Measurements from ENCODE around the gene IL34.

DNA sequence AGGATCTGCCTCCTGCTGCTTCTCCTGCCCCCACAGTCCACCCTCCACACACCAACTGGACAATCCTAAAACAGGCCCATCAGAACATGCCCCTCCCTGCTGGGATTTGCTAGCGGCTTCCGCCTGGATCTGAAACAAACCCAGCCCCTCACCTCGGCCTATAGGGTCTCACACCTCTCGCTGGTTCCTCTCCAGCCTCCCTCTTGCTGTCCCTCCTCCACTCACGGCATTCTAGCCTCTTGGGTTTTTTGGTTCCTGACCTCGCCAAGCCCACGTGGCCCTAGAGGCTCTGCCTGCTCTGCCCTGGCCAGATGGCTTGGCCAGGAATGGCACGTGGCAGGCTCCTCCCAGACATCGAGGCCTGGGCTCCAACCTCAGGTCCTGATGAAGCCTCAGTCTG is 55.2 kb downstream of the IL34 start:
- TF ChIP-seq POLR2A (IDR thresholded peaks at IDR 0.05; ENCODE audit: low read length): no peak
- no peak for TF ChIP-seq CEBPB (IDR thresholded peaks at IDR 0.05)
- TF ChIP-seq JUN (IDR thresholded peaks at IDR 0.05): no peak
- TF ChIP-seq HOXA7 (CRISPR knock-in tag; IDR thresholded peaks at IDR 0.05): no peak
- TF ChIP-seq CHD2 (IDR thresholded peaks at IDR 0.05; ENCODE audit: low read length, partially characterized antibody): no peak
- TF ChIP-seq, protein P1, sequence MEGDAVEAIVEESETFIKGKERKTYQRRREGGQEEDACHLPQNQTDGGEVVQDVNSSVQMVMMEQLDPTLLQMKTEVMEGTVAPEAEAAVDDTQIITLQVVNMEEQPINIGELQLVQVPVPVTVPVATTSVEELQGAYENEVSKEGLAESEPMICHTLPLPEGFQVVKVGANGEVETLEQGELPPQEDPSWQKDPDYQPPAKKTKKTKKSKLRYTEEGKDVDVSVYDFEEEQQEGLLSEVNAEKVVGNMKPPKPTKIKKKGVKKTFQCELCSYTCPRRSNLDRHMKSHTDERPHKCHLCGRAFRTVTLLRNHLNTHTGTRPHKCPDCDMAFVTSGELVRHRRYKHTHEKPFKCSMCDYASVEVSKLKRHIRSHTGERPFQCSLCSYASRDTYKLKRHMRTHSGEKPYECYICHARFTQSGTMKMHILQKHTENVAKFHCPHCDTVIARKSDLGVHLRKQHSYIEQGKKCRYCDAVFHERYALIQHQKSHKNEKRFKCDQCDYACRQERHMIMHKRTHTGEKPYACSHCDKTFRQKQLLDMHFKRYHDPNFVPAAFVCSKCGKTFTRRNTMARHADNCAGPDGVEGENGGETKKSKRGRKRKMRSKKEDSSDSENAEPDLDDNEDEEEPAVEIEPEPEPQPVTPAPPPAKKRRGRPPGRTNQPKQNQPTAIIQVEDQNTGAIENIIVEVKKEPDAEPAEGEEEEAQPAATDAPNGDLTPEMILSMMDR (IDR thresholded peaks at IDR 0.05): no peak
- no peak for TF ChIP-seq MAFK (IDR thresholded peaks at IDR 0.05; ENCODE audit: partially characterized antibody)
- TF ChIP-seq, protein P2, sequence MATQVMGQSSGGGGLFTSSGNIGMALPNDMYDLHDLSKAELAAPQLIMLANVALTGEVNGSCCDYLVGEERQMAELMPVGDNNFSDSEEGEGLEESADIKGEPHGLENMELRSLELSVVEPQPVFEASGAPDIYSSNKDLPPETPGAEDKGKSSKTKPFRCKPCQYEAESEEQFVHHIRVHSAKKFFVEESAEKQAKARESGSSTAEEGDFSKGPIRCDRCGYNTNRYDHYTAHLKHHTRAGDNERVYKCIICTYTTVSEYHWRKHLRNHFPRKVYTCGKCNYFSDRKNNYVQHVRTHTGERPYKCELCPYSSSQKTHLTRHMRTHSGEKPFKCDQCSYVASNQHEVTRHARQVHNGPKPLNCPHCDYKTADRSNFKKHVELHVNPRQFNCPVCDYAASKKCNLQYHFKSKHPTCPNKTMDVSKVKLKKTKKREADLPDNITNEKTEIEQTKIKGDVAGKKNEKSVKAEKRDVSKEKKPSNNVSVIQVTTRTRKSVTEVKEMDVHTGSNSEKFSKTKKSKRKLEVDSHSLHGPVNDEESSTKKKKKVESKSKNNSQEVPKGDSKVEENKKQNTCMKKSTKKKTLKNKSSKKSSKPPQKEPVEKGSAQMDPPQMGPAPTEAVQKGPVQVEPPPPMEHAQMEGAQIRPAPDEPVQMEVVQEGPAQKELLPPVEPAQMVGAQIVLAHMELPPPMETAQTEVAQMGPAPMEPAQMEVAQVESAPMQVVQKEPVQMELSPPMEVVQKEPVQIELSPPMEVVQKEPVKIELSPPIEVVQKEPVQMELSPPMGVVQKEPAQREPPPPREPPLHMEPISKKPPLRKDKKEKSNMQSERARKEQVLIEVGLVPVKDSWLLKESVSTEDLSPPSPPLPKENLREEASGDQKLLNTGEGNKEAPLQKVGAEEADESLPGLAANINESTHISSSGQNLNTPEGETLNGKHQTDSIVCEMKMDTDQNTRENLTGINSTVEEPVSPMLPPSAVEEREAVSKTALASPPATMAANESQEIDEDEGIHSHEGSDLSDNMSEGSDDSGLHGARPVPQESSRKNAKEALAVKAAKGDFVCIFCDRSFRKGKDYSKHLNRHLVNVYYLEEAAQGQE (IDR thresholded peaks at IDR 0.05): no peak
- no peak for TF ChIP-seq HDAC2 (IDR thresholded peaks at IDR 0.05)
- TF ChIP-seq, protein P3, sequence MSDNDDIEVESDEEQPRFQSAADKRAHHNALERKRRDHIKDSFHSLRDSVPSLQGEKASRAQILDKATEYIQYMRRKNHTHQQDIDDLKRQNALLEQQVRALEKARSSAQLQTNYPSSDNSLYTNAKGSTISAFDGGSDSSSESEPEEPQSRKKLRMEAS (IDR thresholded peaks at IDR 0.05): no peak
- no peak for TF ChIP-seq FOSB (CRISPR knock-in tag; IDR thresholded peaks at IDR 0.05)
